ENCODE measurements around the gene CCT7. TPM values are rescaled to one million over a fixed set of nuclear protein-coding genes. Genes with fewer than 3 reads are reported as not detected.

Gene CCT7
- polyA plus RNA-seq, 2 of the 4 experiments (the other 2 are of a cell fraction) = 685 to 850 TPM

- H3K4me2 ChIP-seq = no peak overlapping the region
- CTCF ChIA-PET = interaction anchor here (0.6 to 7.5 kb wide), 10 partner anchors 8 to 140 kb away, joined by 3 to 57 read pairs (median 4); partner anchors contain the start of gene SMYD5
- ATAC-seq (no peak), FAIRE-seq (no peak), DNase-seq (ENCODE audit: low read depth in 1 of 2, low spot score in 1 of 2) (no peak)
- 90% methylated on average over 3 of the region's 3 CpGs for WGBS (ENCODE audit: missing lambda C conversion rate)
- no peaks in the 10 kb centered on the region for H3K4me1 ChIP-seq
- POLR2A ChIA-PET = no interaction called here
- H3K27ac ChIP-seq = no peak overlapping the region
- no peak for TF ChIP-seq FOSL2 (IDR thresholded peaks at IDR 0.05)
- TF ChIP-seq FOSL2 (CRISPR knock-in tag; IDR thresholded peaks at IDR 0.05) = no peak
- H3K4me3 ChIP-seq = no peak overlapping the region
- H3K9me3 ChIP-seq = no peaks in the 10 kb centered on the region
Observed at GRCh38 chr2:73227086-73227485, 7.0 kb upstream of the CCT7 start.

GRCh38 chr2:73228631-73229030 is 5.5 kb upstream of the CCT7 start:
- H3K4me2 ChIP-seq = no peak overlapping the region
- FAIRE-seq (no peak), ATAC-seq (no peak), DNase-seq (ENCODE audit: low read depth in 1 of 2, low spot score in 1 of 2) (no peak)
- no peaks in the 10 kb centered on the region for H3K9me3 ChIP-seq
- H3K4me1 ChIP-seq = peaks cover 4% of the 10 kb centered on the region; the same call in 2 of the 3 replicates
- TF ChIP-seq RNF2 (IDR thresholded peaks at IDR 0.05; ENCODE audit: borderline replicate concordance, low read depth) (no peak), HOXB13 (CRISPR knock-in tag; IDR thresholded peaks at IDR 0.05; ENCODE audit: low read depth) (no peak), USF2 (IDR thresholded peaks at IDR 0.05) (no peak), E2F6 (IDR thresholded peaks at IDR 0.05; ENCODE audit: borderline replicate concordance, low read depth) (no peak), NR3C1 (IDR thresholded peaks at IDR 0.05) (no peak), SREBF2 (IDR thresholded peaks at IDR 0.05) (no peak)
- ChIA-PET POLR2A (no interaction called here), CTCF (interaction anchor here (1.1 to 7.5 kb wide), 7 partner anchors 10 to 336 kb away, joined by 3 to 37 read pairs (median 6); partner anchors contain the start of gene SMYD5)
- WGBS (ENCODE audit: missing lambda C conversion rate) = 93% methylated on average over 14 of the region's 14 CpGs
- no peak overlapping the region for H3K4me3 ChIP-seq
- no peak overlapping the region for H3K27ac ChIP-seq

- DNase-seq (ENCODE audit: low read depth in 1 of 2, low spot score in 1 of 2) (peak; percentile 34 to 39), ATAC-seq (peak in 1 of 2 experiments; percentile 10; a peak in 1 of 6 replicates), FAIRE-seq (no peak)
- peak overlapping the region; percentile 97 for H3K4me2 ChIP-seq
- H3K4me3 ChIP-seq = peak overlapping the region; percentile 64
- POLR2A ChIA-PET = interaction anchor here (0.9 to 2.4 kb wide), 11 partner anchors 10 to 505 kb away, joined by 3 to 16 read pairs (median 8); partner anchors contain the start of genes ALMS1, EGR4, FBXO41 and TPRKB
- TF ChIP-seq PHF8 (IDR thresholded peaks at IDR 0.05; ENCODE audit: borderline replicate concordance, low read depth) (peak; percentile 70; the same call in 1 of the 2 replicates), CEBPB (IDR thresholded peaks at IDR 0.05) (no peak), ELK1 (IDR thresholded peaks at IDR 0.05; ENCODE audit: low read depth, low read length) (no peak), ESRRA (IDR thresholded peaks at IDR 0.05; ENCODE audit: borderline replicate concordance, low read length) (0 out of 2 replicates have a peak, but pooled peaks have one; percentile 37)
- no peaks in the 10 kb centered on the region for H3K9me3 ChIP-seq
- peaks cover 18% of the 10 kb centered on the region for H3K4me1 ChIP-seq
- CTCF ChIA-PET = interaction anchor here (0.6 to 8.4 kb wide), 10 partner anchors 9 to 148 kb away, joined by 3 to 36 read pairs (median 10); partner anchors contain the start of gene SMYD5
- peak overlapping the region; percentile 55 to 81 for H3K27ac ChIP-seq
- 6% methylated on average over 20 of the region's 37 CpGs for WGBS (ENCODE audit: missing lambda C conversion rate)
Observed at GRCh38 chr2:73232403-73233153, 1.5 kb upstream of the CCT7 start.

- 1% methylated on average over 57 of the region's 67 CpGs for WGBS (ENCODE audit: missing lambda C conversion rate)
- ChIA-PET POLR2A (interaction anchor here (0.6 to 2.4 kb wide), 25 partner anchors 8 to 504 kb away, joined by 3 to 16 read pairs (median 6); partner anchors contain the start of genes ALMS1, EGR4, FBXO41 and NOTO), CTCF (interaction anchor here (1.3 to 8.4 kb wide), 9 partner anchors 11 to 148 kb away, joined by 3 to 36 read pairs (median 14); partner anchors contain the start of gene SMYD5)
- H3K4me2 ChIP-seq = peak within 1 kb of the TSS; percentile 97
- FAIRE-seq = no peak
- peaks cover 24% of the 10 kb centered on the region for H3K4me1 ChIP-seq
- no peak for TF ChIP-seq HOXB5 (CRISPR knock-in tag; IDR thresholded peaks at IDR 0.05)
- peak; percentile 21 for TF ChIP-seq CHD2 (IDR thresholded peaks at IDR 0.05; ENCODE audit: low read length, partially characterized antibody)
- TF ChIP-seq ELK1 (IDR thresholded peaks at IDR 0.05; ENCODE audit: low read depth, low read length) = no peak
- peak; percentile 80 for TF ChIP-seq E2F6 (IDR thresholded peaks at IDR 0.05; ENCODE audit: borderline replicate concordance, low read depth)
- TF ChIP-seq POLR2A (IDR thresholded peaks at IDR 0.05; ENCODE audit: low read length) = peak; percentile 75
- TF ChIP-seq POLR2AphosphoS2 (conservative IDR thresholded peaks at IDR 0.05; ENCODE audit: low read length) = 0 out of 2 replicates have a peak, but pooled peaks have one; percentile 62
- no peak for TF ChIP-seq EP300 (IDR thresholded peaks at IDR 0.05)
- peak; percentile 80; the same call in 1 of the 2 replicates for TF ChIP-seq RFX5 (IDR thresholded peaks at IDR 0.05)
- 0 out of 2 replicates have a peak, but pooled peaks have one; percentile 53 for TF ChIP-seq TFCP2L1 (CRISPR knock-in tag; IDR thresholded peaks at IDR 0.05)
- TF ChIP-seq PBX3 (IDR thresholded peaks at IDR 0.05) = peak; percentile 91
- DNase-seq (ENCODE audit: low read depth in 1 of 2, low spot score in 1 of 2) = peak; percentile 99 to 100
- H3K9me3 ChIP-seq = no peaks in the 10 kb centered on the region
- H3K4me3 ChIP-seq = peak within 1 kb of the TSS; percentile 64
- peak within 1 kb of the TSS; percentile 85 to 92 for H3K27ac ChIP-seq
- ATAC-seq = peak; percentile 84 to 95
Observed at GRCh38 chr2:73233154-73233931, 765 bp upstream of the CCT7 start, which contains the start of gene PRADC1. PRADC1 (minus strand) TSS chr2:73233239; CDS start chr2:73233160, 79 bp downstream.
